ENCODE measurements around the gene UBAC2.

Gene UBAC2

GRCh38 chr13:99313501-99313900 is 112.8 kb downstream of the UBAC2 start:
- Histone ChIP-seq H3K79me2 (no peaks in the 10 kb centered on the region), H3K27ac (no peak overlapping the region), H3K4me2 (ENCODE audit: low read length) (no peak overlapping the region), H3K27me3 (ENCODE audit: control insufficient read depth, insufficient read depth, low read length) (no peaks in the 10 kb centered on the region), H2AFZ (no peak overlapping the region), H3K9ac (no peak overlapping the region), H3K4me1 (no peaks in the 10 kb centered on the region), H3K9me3 (ENCODE audit: control insufficient read depth, low read length) (no peaks in the 10 kb centered on the region), H3K4me3 (ENCODE audit: low read depth, low read length) (no peak overlapping the region), H3K36me3 (ENCODE audit: control insufficient read depth, insufficient read depth, low read length) (no peaks in the 10 kb centered on the region)
- no peak for TF ChIP-seq CTCF (IDR thresholded peaks at IDR 0.05)

- Histone ChIP-seq H3K4me1 (no peaks in the 10 kb centered on the region), H3K4me2 (ENCODE audit: low read length) (no peak overlapping the region), H3K9ac (no peak overlapping the region), H3K27ac (no peak overlapping the region), H3K9me3 (ENCODE audit: control insufficient read depth, low read length) (no peaks in the 10 kb centered on the region), H3K36me3 (ENCODE audit: control insufficient read depth, insufficient read depth, low read length) (no peaks in the 10 kb centered on the region), H2AFZ (no peak overlapping the region), H3K79me2 (no peaks in the 10 kb centered on the region), H3K27me3 (ENCODE audit: control insufficient read depth, insufficient read depth, low read length) (no peaks in the 10 kb centered on the region), H3K4me3 (ENCODE audit: low read depth, low read length) (no peak overlapping the region)
- no peak for TF ChIP-seq CTCF (IDR thresholded peaks at IDR 0.05)
These were observed 113.3 kb downstream of the UBAC2 start for GRCh38 chr13:99313941-99314340.

- no peak for TF ChIP-seq CTCF (IDR thresholded peaks at IDR 0.05)
- no peaks in the 10 kb centered on the region for H3K79me2 ChIP-seq
- H3K4me1 ChIP-seq = no peaks in the 10 kb centered on the region
- no peak overlapping the region for H3K4me3 ChIP-seq (ENCODE audit: low read depth, low read length)
- no peaks in the 10 kb centered on the region for H3K27me3 ChIP-seq (ENCODE audit: control insufficient read depth, insufficient read depth, low read length)
- H2AFZ ChIP-seq = no peak overlapping the region
- H3K9ac ChIP-seq = no peak overlapping the region
- no peak overlapping the region for H3K27ac ChIP-seq
- H3K4me2 ChIP-seq (ENCODE audit: low read length) = no peak overlapping the region
- no peaks in the 10 kb centered on the region for H3K36me3 ChIP-seq (ENCODE audit: control insufficient read depth, insufficient read depth, low read length)
- H3K9me3 ChIP-seq (ENCODE audit: control insufficient read depth, low read length) = no peaks in the 10 kb centered on the region
These were observed 114.1 kb downstream of the UBAC2 start for GRCh38 chr13:99314640-99315176.

- TF ChIP-seq CTCF (IDR thresholded peaks at IDR 0.05) = no peak
These were observed 114.5 kb downstream of the UBAC2 start for GRCh38 chr13:99315186-99315585.

GRCh38 chr13:99316224-99316623 is 115.6 kb downstream of the UBAC2 start:
- no peak for TF ChIP-seq CTCF (IDR thresholded peaks at IDR 0.05)
- Histone ChIP-seq H3K4me3 (ENCODE audit: low read depth, low read length) (no peak overlapping the region), H3K4me2 (ENCODE audit: low read length) (no peak overlapping the region), H3K79me2 (no peaks in the 10 kb centered on the region), H3K9me3 (ENCODE audit: control insufficient read depth, low read length) (no peaks in the 10 kb centered on the region), H2AFZ (no peak overlapping the region), H3K27me3 (ENCODE audit: control insufficient read depth, insufficient read depth, low read length) (no peaks in the 10 kb centered on the region), H3K27ac (no peak overlapping the region), H3K4me1 (no peaks in the 10 kb centered on the region), H3K36me3 (ENCODE audit: control insufficient read depth, insufficient read depth, low read length) (no peaks in the 10 kb centered on the region), H3K9ac (no peak overlapping the region)

More at GRCh38 chr13:99315186-99315585, 114.5 kb downstream of the UBAC2 start:
- Histone ChIP-seq H3K27me3 (ENCODE audit: control insufficient read depth, insufficient read depth, low read length) (no peaks in the 10 kb centered on the region), H3K27ac (no peak overlapping the region), H3K36me3 (ENCODE audit: control insufficient read depth, insufficient read depth, low read length) (no peaks in the 10 kb centered on the region), H3K79me2 (no peaks in the 10 kb centered on the region), H3K4me3 (ENCODE audit: low read depth, low read length) (no peak overlapping the region), H3K4me1 (no peaks in the 10 kb centered on the region), H3K9ac (no peak overlapping the region), H3K9me3 (ENCODE audit: control insufficient read depth, low read length) (no peaks in the 10 kb centered on the region), H2AFZ (no peak overlapping the region), H3K4me2 (ENCODE audit: low read length) (no peak overlapping the region)
